Fibroblast of villous mesenchyme (primary cell): ENCODE data around the gene PBX1. TPM values are rescaled to one million over a fixed set of nuclear protein-coding genes. Genes with fewer than 3 reads are reported as not detected.

Experiments
- DNase-seq: peaks from one replicate; pipeline ENCODE4 v3.0.0-alpha.2; 2010; ENCODE audit warnings: low read depth
- H3K4me3 ChIP-seq: 2 replicates; pipeline ENCODE4 v1.5.1; 2011; ENCODE audit warnings: low read depth, mild to moderate bottlenecking, low read length
- CTCF ChIP-seq: IDR thresholded peaks from 2 replicates; pipeline ENCODE4 v1.5.1; 2012; ENCODE audit warnings: low read depth, mild to moderate bottlenecking, low read length; ENCODE audit not compliant: insufficient read depth
- small RNA-seq: library from RNA; depleted of rRNA; stranded (forward); fragments of <200 nt; gene quantifications from one replicate; pipeline ENCODE3, GENCODE V24; 2012
- total RNA-seq: library from RNA; depleted of rRNA; stranded (reverse); fragments of >200 nt; gene quantifications from 2 replicates; pipeline ENCODE4 v1.2.3, GENCODE V29; 2012

The PBX1 gene
- total RNA-seq, 1 donor: 67.4 TPM

GRCh38 chr1:164895026-164895912 lies 336.3 kb downstream of the PBX1 start:
- no peak for DNase-seq
- no peak for TF ChIP-seq CTCF
- no peak overlapping the region for H3K4me3 ChIP-seq

GRCh38 chr1:164901031-164901430 lies 342.0 kb downstream of the PBX1 start:
- no peak overlapping the region for H3K4me3 ChIP-seq
- TF ChIP-seq CTCF: no peak
- no peak for DNase-seq

Small RNAs within 50 kb of the gene (small RNA-seq; reads per million reads assigned to genes)
- gene RF00017: not detected
- gene RF00019: not detected
- not detected for gene RNU6-171P
